GM18526 (cell line): Measurements from ENCODE around the gene PDE7B.

Experiments used
- POLR2A ChIP-seq: IDR thresholded peaks from 3 replicates; pipeline ENCODE4 v1.6.1; 2011; ENCODE audit not compliant: insufficient read length; ENCODE audit errors: extremely low read depth

PDE7B gene

GRCh38 chr6:135897087-135897486 is 45.6 kb downstream of the PDE7B start:
- TF ChIP-seq POLR2A, result no peak

DNA sequence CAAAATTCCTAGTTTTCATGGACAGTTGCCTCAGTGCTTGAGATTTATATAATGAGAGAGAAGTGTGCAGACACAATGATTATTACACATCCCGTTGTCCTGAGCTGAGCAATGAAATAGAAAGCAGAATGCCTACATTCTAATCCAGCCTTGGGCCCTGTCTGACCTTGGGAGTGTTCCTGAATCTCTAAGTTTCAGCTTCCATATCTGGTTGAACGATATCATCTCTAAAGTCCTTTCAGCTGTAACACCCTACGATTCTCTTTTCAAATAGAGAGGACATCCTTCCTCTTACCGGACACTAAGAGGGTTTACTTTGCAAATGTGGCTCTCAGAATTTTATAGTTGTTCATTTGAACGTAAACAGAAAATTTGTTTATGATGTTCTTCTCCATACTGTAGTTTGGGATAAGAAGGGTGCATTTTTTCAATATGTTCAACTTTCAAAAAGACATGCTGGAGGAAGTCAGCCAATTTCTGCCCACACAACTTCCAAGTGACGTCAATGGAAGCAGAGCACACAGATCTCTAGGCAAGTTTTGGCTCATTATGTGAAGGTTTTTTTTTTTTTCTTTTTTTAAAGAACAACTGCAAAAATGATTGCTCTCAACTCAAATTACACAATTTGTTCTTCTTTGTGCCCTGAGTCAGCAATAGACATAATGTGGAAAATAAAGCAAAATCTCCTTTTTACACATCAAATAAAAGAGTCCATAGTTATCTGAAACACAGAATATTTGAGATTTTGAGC is 50.4 kb downstream of the PDE7B start:
- TF ChIP-seq POLR2A, result no peak

DNA sequence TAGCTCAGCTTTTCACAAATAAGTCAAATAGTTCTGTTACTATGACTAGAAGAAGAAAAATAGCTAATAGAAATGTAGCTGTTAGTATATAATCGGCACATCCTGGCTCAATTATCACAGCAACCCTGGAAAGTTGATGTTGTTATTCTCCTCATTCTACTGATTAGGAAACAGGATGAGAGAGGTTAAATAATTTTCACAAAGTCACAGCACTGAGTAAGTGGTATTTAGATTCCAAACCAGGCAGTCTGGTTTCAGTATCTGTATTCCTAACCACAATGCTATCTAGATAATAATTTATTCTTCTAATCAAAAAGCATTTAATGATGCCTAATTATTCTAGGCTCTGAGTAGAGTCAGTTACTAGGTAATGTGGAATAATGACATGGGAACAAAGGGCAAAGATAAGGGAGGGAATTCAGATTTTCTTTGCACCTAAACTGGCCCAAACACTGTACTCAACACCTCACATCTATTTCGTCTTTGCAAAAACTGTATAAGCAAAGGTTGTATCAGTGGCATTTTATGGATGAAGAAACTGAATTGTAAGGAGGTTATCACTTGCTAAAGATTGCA is 51.3 kb downstream of the PDE7B start:
- no peak for TF ChIP-seq POLR2A

DNA sequence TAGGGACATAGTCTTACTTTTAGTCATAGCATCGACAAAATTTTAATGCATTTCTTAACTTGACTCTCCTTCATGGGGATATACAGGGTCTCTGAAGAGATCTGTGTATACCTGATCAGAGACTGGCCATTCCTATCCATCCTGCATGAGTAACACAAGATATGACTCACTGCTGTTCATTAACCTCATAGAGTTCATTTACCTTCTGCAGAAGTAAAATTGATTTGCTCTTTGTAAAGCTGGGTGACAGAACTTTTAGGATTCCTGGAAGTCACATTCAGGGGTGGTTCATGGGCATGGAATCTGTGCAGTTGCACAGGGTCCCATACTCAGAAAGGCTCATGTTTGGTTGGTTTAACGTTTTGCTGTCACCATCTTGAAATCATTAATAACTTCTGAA is 53.2 kb downstream of the PDE7B start:
- no peak for TF ChIP-seq POLR2A

DNA sequence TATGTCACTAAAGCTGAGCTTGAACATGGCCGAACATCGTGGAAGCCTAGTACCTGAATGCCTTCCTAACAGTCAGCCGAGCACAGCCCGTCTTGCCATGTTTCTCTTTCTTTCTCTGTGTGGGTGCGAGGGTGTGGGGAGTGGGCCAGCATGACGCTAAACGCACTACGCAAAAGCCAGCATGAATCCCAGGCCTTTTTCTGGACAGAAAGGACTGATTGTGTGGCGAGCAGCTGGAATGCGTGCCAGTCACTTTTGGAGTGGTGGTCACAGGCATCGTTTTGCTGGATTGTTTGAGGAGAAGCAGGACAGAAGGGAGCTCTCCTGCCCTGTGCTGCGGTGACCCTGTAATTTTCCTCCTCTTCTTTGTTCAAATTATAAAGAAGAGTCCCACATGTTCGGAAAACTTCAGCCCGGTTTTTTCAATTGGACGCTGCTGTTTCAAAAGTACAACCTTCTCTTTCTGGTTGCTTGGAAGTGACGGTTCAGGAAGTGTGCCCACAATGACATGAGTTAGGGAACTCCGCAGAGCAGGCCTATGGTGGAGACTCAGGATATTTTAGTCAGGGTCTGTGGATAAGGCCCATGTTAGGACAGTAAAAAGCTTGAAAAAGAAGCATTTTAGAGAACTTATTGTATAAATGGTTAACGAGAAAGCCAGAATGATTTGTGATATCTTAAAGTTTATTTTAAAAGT is 54.3 kb downstream of the PDE7B start:
- no peak for TF ChIP-seq POLR2A

DNA sequence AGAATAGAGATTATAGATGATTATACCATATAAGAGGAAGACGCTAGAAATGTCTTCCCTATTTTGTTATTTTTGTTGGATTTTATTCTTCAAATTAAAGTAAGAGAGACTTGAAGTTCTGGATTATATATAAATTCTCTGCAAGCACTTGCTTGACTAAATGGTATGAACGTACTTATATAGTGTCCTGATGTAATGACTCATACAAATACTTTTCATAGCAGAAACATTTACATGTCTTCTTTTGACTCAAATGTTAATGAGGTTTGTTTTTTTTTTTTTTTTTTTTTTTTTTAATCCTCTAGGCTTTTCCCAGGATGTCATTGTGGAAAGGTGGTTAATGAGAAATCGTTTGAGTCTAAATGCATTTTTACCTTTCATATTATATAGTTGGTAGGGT is 55.0 kb downstream of the PDE7B start:
- no peak for TF ChIP-seq POLR2A

- no peak for TF ChIP-seq POLR2A
Measured at GRCh38 chr6:135906972-135907465, 55.5 kb downstream of the PDE7B start.

DNA sequence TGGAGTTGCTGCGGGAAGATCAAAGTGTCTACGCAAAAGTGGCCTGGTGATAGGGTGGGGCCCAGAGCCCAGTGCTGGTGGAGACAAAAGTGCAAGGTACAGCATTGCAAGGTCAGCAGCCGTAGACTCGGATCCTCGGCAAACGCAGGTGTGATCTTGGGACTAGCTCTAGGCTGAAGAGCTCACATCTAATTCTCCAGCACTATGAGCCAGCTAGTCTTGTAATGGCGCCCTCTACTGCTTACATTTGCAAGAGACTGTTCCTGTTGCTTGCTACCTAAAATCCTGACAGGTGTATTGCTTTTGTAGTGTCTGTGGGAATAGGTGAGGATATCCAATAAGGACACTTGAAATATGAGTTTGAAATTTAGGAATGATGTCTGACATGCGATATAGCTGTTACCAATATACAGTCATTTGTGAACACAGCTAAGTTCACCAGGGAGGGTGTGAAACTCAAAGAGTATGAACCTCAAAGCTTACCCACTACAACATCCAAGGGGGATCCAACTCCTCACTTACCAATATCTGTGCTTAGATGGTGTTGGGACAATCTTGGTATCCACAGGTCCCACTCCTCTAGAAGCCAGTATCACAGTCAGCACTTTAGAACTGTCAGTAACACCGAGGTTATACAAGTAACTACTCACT is 58.4 kb downstream of the PDE7B start:
- no peak for TF ChIP-seq POLR2A

DNA sequence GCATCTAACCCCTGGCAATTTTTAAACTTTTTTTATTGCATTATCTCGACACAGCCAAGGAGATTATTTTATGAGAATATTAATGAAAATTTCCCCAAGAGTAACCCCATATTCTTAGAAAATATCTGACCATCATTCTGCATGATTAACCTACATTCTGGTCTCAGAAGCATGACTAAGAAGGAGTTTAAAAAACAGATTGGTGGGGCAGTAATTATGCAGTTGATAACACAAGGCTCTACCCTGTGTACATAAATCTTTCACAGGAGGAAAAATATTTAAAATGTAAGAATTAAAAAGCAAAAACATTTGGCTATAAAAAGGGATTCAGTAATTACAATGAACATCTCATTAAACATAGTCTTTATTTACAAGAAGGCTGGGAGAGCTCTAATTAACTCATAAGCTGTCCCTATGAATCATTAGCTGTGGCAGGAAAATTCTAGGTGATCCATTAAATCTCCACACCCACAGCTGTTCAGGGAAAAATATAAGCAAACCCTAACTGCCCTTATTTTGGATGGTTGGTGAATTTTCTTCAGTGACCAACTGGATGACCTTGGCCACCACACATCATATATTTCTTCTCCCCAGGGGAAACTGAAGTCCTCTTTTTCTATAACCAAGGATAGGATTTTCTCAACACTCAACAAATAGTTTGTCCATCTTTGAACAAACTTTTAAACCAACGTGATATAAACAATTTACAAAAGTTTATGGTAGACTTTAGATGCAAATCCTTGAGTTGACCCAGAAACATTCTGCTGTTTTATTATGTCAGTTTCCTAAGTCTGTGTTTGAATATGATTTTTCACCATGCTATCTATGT is 59.5 kb downstream of the PDE7B start:
- TF ChIP-seq POLR2A, result no peak

- TF ChIP-seq POLR2A, result no peak
Measured at GRCh38 chr6:135913785-135914184, 62.3 kb downstream of the PDE7B start.

DNA sequence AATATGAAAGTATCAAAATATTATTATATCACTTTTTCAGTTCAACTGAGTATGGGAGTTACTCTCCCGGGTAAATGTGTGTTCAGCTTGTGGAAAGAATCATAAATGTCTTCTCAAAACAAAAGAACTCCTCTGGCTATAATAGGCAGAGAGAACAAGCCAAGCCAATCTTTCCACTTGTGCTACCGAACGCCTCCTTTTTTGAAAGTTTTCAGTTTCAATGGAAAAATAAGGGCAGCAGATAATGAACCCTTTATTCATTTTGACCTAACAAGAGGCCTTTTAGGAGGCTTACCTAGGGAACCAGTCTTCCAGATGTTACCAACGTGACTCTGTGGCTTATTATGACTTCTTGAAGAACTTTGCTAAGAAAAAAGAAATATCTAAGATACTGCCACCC is 67.5 kb downstream of the PDE7B start:
- TF ChIP-seq POLR2A, result no peak

- no peak for TF ChIP-seq POLR2A
Measured at GRCh38 chr6:135920689-135921088, 69.2 kb downstream of the PDE7B start.

DNA sequence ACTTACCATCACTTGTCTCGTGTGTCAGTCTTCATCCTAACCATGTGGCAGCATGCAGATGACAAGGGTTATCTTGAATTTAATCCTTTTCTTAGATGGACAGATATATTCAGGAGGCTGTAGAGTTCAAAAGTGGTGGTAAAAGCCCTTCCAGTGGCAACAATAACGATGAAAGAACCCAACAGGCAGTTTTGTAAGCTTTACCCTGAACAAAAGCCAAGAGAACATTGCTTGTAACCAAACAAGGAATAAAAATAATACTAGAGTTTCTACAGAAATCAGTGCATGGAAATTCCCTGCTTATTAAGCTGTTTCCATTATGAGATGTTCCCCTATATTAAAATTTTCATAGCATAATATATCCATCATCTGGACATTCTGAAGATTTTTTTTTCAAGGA is 69.7 kb downstream of the PDE7B start:
- TF ChIP-seq POLR2A, result no peak

GRCh38 chr6:135922174-135922573 is 70.7 kb downstream of the PDE7B start:
- TF ChIP-seq POLR2A, result no peak

DNA sequence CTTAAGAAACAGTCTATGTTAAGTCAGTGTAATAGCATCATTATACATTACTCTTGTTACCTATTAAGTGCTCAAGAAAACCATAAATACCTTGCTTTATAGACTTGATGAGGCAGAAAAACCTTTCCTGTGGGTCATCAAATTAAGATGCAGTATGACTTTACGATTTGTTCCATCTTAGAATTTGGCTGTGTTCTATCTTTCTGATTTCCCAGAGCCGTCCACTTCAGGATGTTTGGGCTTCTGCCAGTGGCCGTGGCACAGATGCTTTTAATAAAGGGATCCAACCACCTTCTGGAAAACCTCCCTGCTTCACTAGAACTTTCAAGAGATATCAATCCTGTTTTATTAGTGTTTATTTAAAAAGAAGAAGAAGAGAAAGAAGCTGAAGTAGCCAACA is 71.2 kb downstream of the PDE7B start:
- TF ChIP-seq POLR2A, result no peak
